ENCODE data around the gene RALA. TPM values are rescaled to one million over a fixed set of nuclear protein-coding genes. Genes with fewer than 3 reads are reported as not detected.
A peak's percentile ranks its signal among the peaks of the same experiment; 100 is the strongest.

RALA gene
- total RNA-seq = 10 to 100 TPM; 24.8 to 48.2 (median 32.8) TPM
- polyA plus RNA-seq = 10 to 100 TPM; 40.2 to 44.3 TPM
- total RNA-seq = 18.7 reads per million, percentile 49 among the genes with 10 or more reads in this experiment

DNA sequence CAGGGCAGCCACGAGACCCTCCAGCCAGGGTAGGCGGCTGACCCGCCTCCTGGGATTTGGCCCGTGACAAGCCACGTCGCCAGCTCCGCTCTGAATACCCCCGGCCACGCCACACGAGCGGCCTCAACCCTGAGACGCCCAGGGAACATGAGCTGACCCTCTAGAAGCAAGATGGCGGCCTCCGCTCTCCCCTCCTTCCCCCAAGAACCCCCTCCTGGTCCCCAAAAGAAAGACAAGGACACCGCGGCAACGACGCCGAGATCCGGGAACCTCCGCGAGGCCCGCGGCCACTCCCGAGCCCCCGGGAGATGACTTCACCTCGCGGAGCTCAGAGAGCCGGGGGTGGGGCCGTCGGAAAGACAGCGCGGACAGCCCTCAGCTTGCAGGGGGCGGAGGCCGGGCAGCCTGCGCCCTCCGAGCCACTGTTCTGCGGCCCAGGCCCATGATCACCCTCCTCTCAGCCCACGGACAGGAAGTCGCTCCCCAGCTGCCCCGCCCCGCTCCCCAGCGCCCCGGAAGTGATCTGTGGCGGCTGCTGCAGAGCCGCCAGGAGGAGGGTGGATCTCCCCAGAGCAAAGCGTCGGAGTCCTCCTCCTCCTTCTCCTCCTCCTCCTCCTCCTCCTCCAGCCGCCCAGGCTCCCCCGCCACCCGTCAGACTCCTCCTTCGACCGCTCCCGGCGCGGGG lies at the start of gene RALA:
Gene RALA (plus strand): TSS at position 526 of the 685 bp plus-strand sequence. CDS start 63,096 bp downstream, outside the sequence.
- Mint-ChIP-seq H3K27ac (peak within 1 kb of the TSS; percentile 91 to 98 (median 97)), H3K36me3 (peaks cover 0 to 18% (median 0%) of the 10 kb centered on the region in 5 donors), H3K27me3 (peaks cover 0 to 6% (median 0%) of the 10 kb centered on the region in 5 donors), H3K9me3 (peaks cover 0 to 2% (median 0%) of the 10 kb centered on the region in 11 donors), H3K4me3 (peak within 1 kb of the TSS; percentile 88 to 98 (median 94)), H3K4me1 (peaks cover 39 to 55% (median 52%) of the 10 kb centered on the region in 7 donors)
- peak; percentile 96 for ATAC-seq
- ChIA-PET POLR2A (interaction anchor here (0.7 to 6.3 kb wide), 18 partner anchors 9 to 511 kb away, joined by 3 to 50 read pairs (median 8); partner anchors contain the start of genes MPLKIP and SUGCT), CTCF (interaction anchor here (0.7 to 3.7 kb wide), 8 partner anchors 10 to 127 kb away, joined by 3 to 19 read pairs (median 4); no protein-coding TSS in a partner anchor)
- no peaks in the 10 kb centered on the region for H3K27me3 ChIP-seq (ENCODE audit: control insufficient read depth in 2 of 2, insufficient read depth in 2 of 2, low read length in 2 of 2)
- peaks cover 0 to 3% (median 3%) of the 10 kb centered on the region in 3 experiments for H3K36me3 ChIP-seq (ENCODE audit: control insufficient read depth in 2 of 3, insufficient read depth in 3 of 3, low read length in 3 of 3)
- H3K4me3 ChIP-seq (ENCODE audit: low read length) = peak within 1 kb of the TSS; percentile 77
- intact Hi-C loops (cut with micrococcal nuclease) = loop anchor here (1.0 to 10.0 kb wide), 14 partner anchors 11 to 1445 kb away; partner anchors contain the start of genes MPLKIP (in 2 of the 2), VPS41 (in 2 of the 2), YAE1 (in 2 of the 2) and STARD3NL (in 1 of the 2)
- peak; percentile 78 to 90 (median 86) for DNase-seq
- H3K4me1 ChIP-seq (ENCODE audit: control insufficient read depth in 2 of 2, insufficient read depth in 2 of 2, low read length in 2 of 2) = peaks cover 22 to 26% of the 10 kb centered on the region in 2 donors
- H3K9me3 ChIP-seq (ENCODE audit: control insufficient read depth in 2 of 3, low read length in 3 of 3) = no peaks in the 10 kb centered on the region
- H3K27ac ChIP-seq (ENCODE audit: low read depth, low read length) = peak within 1 kb of the TSS; percentile 82

GRCh38 chr7:39574673-39575349 lies 48.6 kb upstream of the RALA start:
- ATAC-seq = no peak
- Histone ChIP-seq H3K4me1 (ENCODE audit: control insufficient read depth in 2 of 2, insufficient read depth in 2 of 2, low read length in 2 of 2) (no peaks in the 10 kb centered on the region), H3K27ac (ENCODE audit: low read depth, low read length) (no peak overlapping the region), H3K4me3 (ENCODE audit: low read length) (no peak overlapping the region), H3K36me3 (ENCODE audit: control insufficient read depth in 2 of 3, insufficient read depth in 3 of 3, low read length in 3 of 3) (peaks cover 0 to 20% (median 4%) of the 10 kb centered on the region in 3 experiments), H3K9me3 (ENCODE audit: control insufficient read depth in 2 of 3, low read length in 3 of 3) (no peaks in the 10 kb centered on the region), H3K27me3 (ENCODE audit: control insufficient read depth in 2 of 2, insufficient read depth in 2 of 2, low read length in 2 of 2) (no peaks in the 10 kb centered on the region)
- ChIA-PET POLR2A (no interaction called here), CTCF (interaction anchor here (0.7 kb wide), 1 partner anchor 309 kb away, joined by 3 read pairs; no protein-coding TSS in a partner anchor)
- no peaks in the 10 kb centered on the region for H3K9me3 Mint-ChIP-seq
- H3K36me3 Mint-ChIP-seq = peaks cover 0 to 19% (median 4%) of the 10 kb centered on the region in 5 donors
- peaks cover 0 to 11% (median 5%) of the 10 kb centered on the region in 7 donors for H3K4me1 Mint-ChIP-seq
- no peak for DNase-seq
- peak overlapping the region in 3 of 9 donors; percentile 33 to 68 (median 41) for H3K27ac Mint-ChIP-seq
- intact Hi-C loops (cut with micrococcal nuclease) = no loop called here
- no peaks in the 10 kb centered on the region for H3K27me3 Mint-ChIP-seq
- no peak overlapping the region for H3K4me3 Mint-ChIP-seq

GRCh38 chr7:39577229-39577874 lies 46.0 kb upstream of the RALA start:
- no peak overlapping the region for H3K27ac Mint-ChIP-seq
- ATAC-seq = no peak
- H3K27me3 Mint-ChIP-seq = no peaks in the 10 kb centered on the region
- no peak overlapping the region for H3K4me3 ChIP-seq (ENCODE audit: low read length)
- POLR2A ChIA-PET = interaction anchor here (0.6 kb wide), 2 partner anchors 65 to 241 kb away, joined by 3 to 5 read pairs; no protein-coding TSS in a partner anchor
- no peak for DNase-seq
- peaks cover 0 to 9% (median 2%) of the 10 kb centered on the region in 5 donors for H3K36me3 Mint-ChIP-seq
- no peaks in the 10 kb centered on the region for H3K27me3 ChIP-seq (ENCODE audit: control insufficient read depth in 2 of 2, insufficient read depth in 2 of 2, low read length in 2 of 2)
- intact Hi-C loops (cut with micrococcal nuclease) = no loop called here
- CTCF ChIA-PET = interaction anchor here (0.9 to 7.3 kb wide), 2 partner anchors 167 to 175 kb away, joined by 5 to 336 read pairs; no protein-coding TSS in a partner anchor
- H3K4me1 Mint-ChIP-seq = peaks cover 2 to 16% (median 10%) of the 10 kb centered on the region in 7 donors
- no peaks in the 10 kb centered on the region for H3K9me3 Mint-ChIP-seq
- no peaks in the 10 kb centered on the region for H3K4me1 ChIP-seq (ENCODE audit: control insufficient read depth in 2 of 2, insufficient read depth in 2 of 2, low read length in 2 of 2)
- no peaks in the 10 kb centered on the region for H3K9me3 ChIP-seq (ENCODE audit: control insufficient read depth in 2 of 3, low read length in 3 of 3)
- H3K36me3 ChIP-seq (ENCODE audit: control insufficient read depth in 2 of 3, insufficient read depth in 3 of 3, low read length in 3 of 3) = peaks cover 0 to 5% (median 4%) of the 10 kb centered on the region in 3 experiments
- no peak overlapping the region for H3K27ac ChIP-seq (ENCODE audit: low read depth, low read length)
- no peak overlapping the region for H3K4me3 Mint-ChIP-seq

DNA sequence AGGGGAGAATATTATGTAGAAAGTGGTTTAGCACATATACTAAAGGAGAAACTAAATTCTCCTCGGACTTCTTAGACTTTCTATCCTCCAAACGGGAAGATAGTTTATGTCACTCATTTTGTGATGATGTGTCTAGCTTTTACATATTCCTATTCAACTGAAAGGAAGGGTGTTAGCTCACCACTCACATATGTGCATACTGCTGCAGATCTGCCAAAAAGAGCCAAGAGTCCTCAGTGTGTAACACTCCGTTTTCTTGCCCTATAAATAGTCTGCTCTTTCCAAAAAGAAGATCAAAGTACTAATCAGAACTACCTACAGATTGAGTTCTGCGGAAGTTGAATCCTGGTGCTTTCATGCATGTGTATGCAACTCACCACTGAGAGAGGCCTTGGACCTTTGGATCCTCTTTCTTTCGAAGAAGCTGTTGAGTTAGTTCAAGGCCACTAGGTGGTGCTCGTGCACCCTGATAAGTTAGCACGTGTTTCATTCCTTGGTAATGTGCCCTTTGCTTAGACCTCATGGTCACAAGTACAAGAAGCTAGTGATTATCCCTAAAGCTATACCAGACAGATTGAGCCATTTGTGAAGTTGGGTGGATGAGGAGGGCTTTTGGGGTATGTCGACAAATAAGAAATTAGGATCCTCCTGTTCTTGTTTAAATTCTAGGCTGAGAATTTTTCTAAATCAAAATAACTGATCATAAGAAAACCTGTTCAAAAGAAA lies 43.1 kb upstream of the RALA start:
- H3K4me3 ChIP-seq (ENCODE audit: low read length) = no peak overlapping the region
- ATAC-seq (peak; percentile 98), DNase-seq (peak; percentile 38 to 79 (median 73))
- CTCF ChIA-PET = interaction anchor here (0.6 to 7.3 kb wide), 31 partner anchors 9 to 500 kb away, joined by 3 to 336 read pairs (median 4); partner anchors contain the start of gene RALA
- no peak overlapping the region for H3K27ac ChIP-seq (ENCODE audit: low read depth, low read length)
- Mint-ChIP-seq H3K4me3 (no peak overlapping the region), H3K27ac (peak overlapping the region in 5 of 9 donors; percentile 23 to 61 (median 44)), H3K9me3 (no peaks in the 10 kb centered on the region), H3K4me1 (peaks cover 2 to 12% (median 10%) of the 10 kb centered on the region in 7 donors), H3K36me3 (peaks cover 0 to 2% (median 0%) of the 10 kb centered on the region in 5 donors), H3K27me3 (no peaks in the 10 kb centered on the region)
- no peaks in the 10 kb centered on the region for H3K9me3 ChIP-seq (ENCODE audit: control insufficient read depth in 2 of 3, low read length in 3 of 3)
- H3K27me3 ChIP-seq (ENCODE audit: control insufficient read depth in 2 of 2, insufficient read depth in 2 of 2, low read length in 2 of 2) = no peaks in the 10 kb centered on the region
- POLR2A ChIA-PET = interaction anchor here (0.6 to 2.2 kb wide), 12 partner anchors 9 to 472 kb away, joined by 3 to 15 read pairs (median 4); no protein-coding TSS in a partner anchor
- no peaks in the 10 kb centered on the region for H3K4me1 ChIP-seq (ENCODE audit: control insufficient read depth in 2 of 2, insufficient read depth in 2 of 2, low read length in 2 of 2)
- intact Hi-C loops (cut with micrococcal nuclease) = loop anchor here (1.0 to 5.0 kb wide), 10 partner anchors 9 to 472 kb away; partner anchors contain the start of gene RALA (in 1 of the 2)
- H3K36me3 ChIP-seq (ENCODE audit: control insufficient read depth in 2 of 3, insufficient read depth in 3 of 3, low read length in 3 of 3) = peaks cover 0 to 4% (median 0%) of the 10 kb centered on the region in 3 experiments

- Histone ChIP-seq H3K4me1 (ENCODE audit: control insufficient read depth in 2 of 2, insufficient read depth in 2 of 2, low read length in 2 of 2) (no peaks in the 10 kb centered on the region), H3K4me3 (ENCODE audit: low read length) (no peak overlapping the region), H3K36me3 (ENCODE audit: control insufficient read depth in 2 of 3, insufficient read depth in 3 of 3, low read length in 3 of 3) (no peaks in the 10 kb centered on the region), H3K27me3 (ENCODE audit: control insufficient read depth in 2 of 2, insufficient read depth in 2 of 2, low read length in 2 of 2) (no peaks in the 10 kb centered on the region), H3K27ac (ENCODE audit: low read depth, low read length) (no peak overlapping the region), H3K9me3 (ENCODE audit: control insufficient read depth in 2 of 3, low read length in 3 of 3) (no peaks in the 10 kb centered on the region)
- peak overlapping the region in 1 of 9 donors; percentile 58 for H3K27ac Mint-ChIP-seq
- H3K9me3 Mint-ChIP-seq = no peaks in the 10 kb centered on the region
- ATAC-seq = no peak
- ChIA-PET CTCF (interaction anchor here (0.5 to 7.3 kb wide), 4 partner anchors 52 to 162 kb away, joined by 3 to 336 read pairs (median 4); no protein-coding TSS in a partner anchor), POLR2A (interaction anchor here (1.2 to 1.8 kb wide), 3 partner anchors 41 to 151 kb away, joined by 4 to 9 read pairs (median 6); partner anchors contain the start of gene RALA)
- H3K36me3 Mint-ChIP-seq = no peaks in the 10 kb centered on the region
- no peaks in the 10 kb centered on the region for H3K27me3 Mint-ChIP-seq
- no peak overlapping the region for H3K4me3 Mint-ChIP-seq
- intact Hi-C loops (cut with micrococcal nuclease) = loop anchor here in 1 of 2 donors (5.0 kb wide), 1 partner anchor 110 kb away; no protein-coding TSS in a partner anchor
- DNase-seq = no peak
- H3K4me1 Mint-ChIP-seq = peaks cover 2 to 19% (median 10%) of the 10 kb centered on the region in 7 donors
These were observed 40.8 kb upstream of the RALA start for GRCh38 chr7:39582536-39582935.

Measured in naive thymus-derived CD4-positive, alpha-beta T cell (primary cell).